HepG2 (cell line): Measurements from ENCODE around the gene ABCA3. TPM values are rescaled to one million over a fixed set of nuclear protein-coding genes. Genes with fewer than 3 reads are reported as not detected.
"Not testable (repeated sequence)": the region's sequence is repeated elsewhere in the genome, so short reads cannot be mapped to it uniquely, and the experiment has no call there.

Experiments used
- ATAC-seq: fragments of 200-7000 bp; cut with Tn5 transposase; 3 replicates; pipeline ENCODE4 v1.9.1; 2020; ENCODE audit warnings: mild to moderate bottlenecking, moderate library complexity
- BruUV-seq: library from RNA; stranded (reverse); fragments of 400-500 nt; replicated peaks from 2 replicates; lab custom pipeline; 2021; lab: Mats Ljungman, UMichigan
- CTCF ChIA-PET: fragments of 300-600 bp; formaldehyde crosslinking; extraction: SDS; loops from one replicate; lab custom pipeline; 2021; ENCODE audit warnings: low total read pairs, inconsistent platforms, low intra/inter-chr PET ratio; lab: Yijun Ruan, JAX
- POLR2A ChIA-PET: fragments of 350-600 bp; sonication (Branson Sonifier 250); formaldehyde crosslinking; loops from one replicate; lab custom pipeline; 2020; ENCODE audit warnings: antibody characterized with exemption, inconsistent platforms; lab: Yijun Ruan, JAX
- DNase-seq: peaks from one replicate; pipeline ENCODE4 v3.0.0-alpha.2; 2015; ENCODE audit warnings: low spot score
- FAIRE-seq: peaks from 3 replicates; lab custom pipeline; 2011; peaks lifted over from hg19 to GRCh38; lab: Jason Lieb, UNC
- H2AFZ ChIP-seq: one replicate; pipeline ENCODE4 v1.6.1; 2011; ENCODE audit warnings: low read length, inconsistent platforms
- H3K27ac ChIP-seq: fragments of 300-600 bp; 3 replicates; pipeline ENCODE4 v1.8.0; 2011; ENCODE audit warnings: mixed run types, mild to moderate bottlenecking, mixed read lengths, low read length, inconsistent platforms; ENCODE audit not compliant: insufficient read depth; ENCODE audit errors: extremely low read length
- H3K27me3 ChIP-seq, 2 experiments: fragments of 200-600 bp in 1 of 2; 2 replicates in 1 of 2; 3 replicates in 1 of 2; pipeline versions ENCODE4 v1.6.0 to v1.8.0; 2011; ENCODE audit warnings: low read length in 2 of 2, mild to moderate bottlenecking in 2 of 2, moderate library complexity in 2 of 2, inconsistent platforms in 1 of 2; ENCODE audit not compliant: insufficient read depth in 2 of 2, control insufficient read depth in 1 of 2
- H3K36me3 ChIP-seq, 2 experiments: fragments of 200-600 bp in 1 of 2; replicated peaks in 1 of 2; 2 replicates in 1 of 2; 3 replicates in 1 of 2; pipeline versions ENCODE4 v1.5.1 to v1.8.0; 2011; ENCODE audit warnings: low read length in 2 of 2, inconsistent platforms in 1 of 2; ENCODE audit not compliant: insufficient read depth in 2 of 2, control insufficient read depth in 1 of 2
- H3K4me1 ChIP-seq: 2 replicates; pipeline ENCODE4 v1.5.1; 2012; ENCODE audit warnings: low read length, inconsistent platforms; ENCODE audit not compliant: insufficient read depth
- H3K4me2 ChIP-seq: 2 replicates; pipeline ENCODE4 v1.6.0; 2011; ENCODE audit warnings: low read depth, low read length, inconsistent platforms
- H3K4me3 ChIP-seq, 3 experiments: fragments of 200-600 bp in 1 of 3; sonication (generic), shearing (Covaris generic) in 1 of 3; replicated peaks in 1 of 3; 2 replicates each; pipeline ENCODE4 v1.5.1; 2011 to 2016; ENCODE audit warnings: low read length in 3 of 3, inconsistent platforms in 2 of 3, low read depth in 2 of 3, mild to moderate bottlenecking in 2 of 3, control low read depth in 1 of 3, mixed read lengths in 1 of 3; ENCODE audit not compliant: insufficient read depth in 1 of 3
- H3K79me2 ChIP-seq: one replicate; pipeline ENCODE4 v1.6.1; 2011; ENCODE audit warnings: low read length, inconsistent platforms; ENCODE audit not compliant: insufficient read depth
- H3K9ac ChIP-seq: 2 replicates; pipeline ENCODE4 v1.6.0; 2011; ENCODE audit warnings: mild to moderate bottlenecking, low read depth, low read length, inconsistent platforms; ENCODE audit not compliant: insufficient read depth
- H3K9me3 ChIP-seq: 2 replicates; pipeline ENCODE4 v1.5.1; 2012; ENCODE audit warnings: mild to moderate bottlenecking, low read length
- H4K20me1 ChIP-seq: 2 replicates; pipeline ENCODE4 v1.6.0; 2011; ENCODE audit warnings: inconsistent platforms, mild to moderate bottlenecking, low read length, moderate library complexity; ENCODE audit not compliant: insufficient read depth
- FOXJ3 ChIP-seq: sonication (generic); formaldehyde crosslinking; IDR thresholded peaks from 2 replicates; pipeline ENCODE4 v1.4.0; 2020; ENCODE audit warnings: missing genetic modification reagents, mild to moderate bottlenecking, borderline replicate concordance
- THYN1 ChIP-seq: sonication (generic); formaldehyde crosslinking; IDR thresholded peaks from 2 replicates; pipeline ENCODE4 v1.8.1; 2023; ENCODE audit warnings: low read depth, mild to moderate bottlenecking, moderate library complexity, missing genetic modification reagents, borderline replicate concordance
- ZMAT3 ChIP-seq: sonication (generic); formaldehyde crosslinking; conservative IDR thresholded peaks from 2 replicates; pipeline ENCODE4 v1.7.0; 2021; ENCODE audit warnings: missing genetic modification reagents
- WGBS: methylation state at CpG from one replicate; pipeline ENCODE4 v1.1.6; 2017; ENCODE audit warnings: low lambda C conversion rate; 5-methylcytosine and 5-hydroxymethylcytosine counted together
- in situ Hi-C: cut with HindIII; loops from 2 replicates; pipeline ENCODE4 v1.10.0; 2017; ENCODE audit warnings: low pct_unique_long_range_greater_than_20kb; ENCODE audit not compliant: extremely low pct_ligation_motif_present
- intact Hi-C: fragments of 100-400 bp; cut with micrococcal nuclease; formaldehyde crosslinking; loops from one replicate; pipeline ENCODE4 v1.10.0; 2022; ENCODE audit not compliant: unreplicated experiment
- polyA plus RNA-seq, 8 experiments: library from polyadenylated mRNA; depleted of rRNA in 3 of 8; stranded (reverse) in 7 of 8; unstranded in 1 of 8; fragments of >200 nt; fragmentation: Illumina TruSeq in 4 of 8; extraction: Trizol in 4 of 8; gene quantifications; 2 replicates each; pipeline versions ENCODE4 v1.2.1 to v1.2.3, GENCODE V29; 2011 to 2016; ENCODE audit warnings: low read depth in 4 of 8, missing spikeins in 1 of 8, mixed read lengths in 1 of 8; ENCODE audit not compliant: insufficient read depth in 1 of 8
- total RNA-seq, 5 experiments: library from RNA; depleted of rRNA; stranded (reverse); fragments of >200 nt; fragmentation: Illumina TruSeq; extraction: Trizol; gene quantifications; 2 replicates each; pipeline ENCODE4 v1.2.3, GENCODE V29; 2016; ENCODE audit warnings: low read depth in 1 of 5

Gene ABCA3
- total and polyA plus RNA-seq, 2 of the 13 experiments (the other 11 are each of a cell fraction or from before 2014, with no cell fraction given) = 0.60 to 1.5 TPM

DNA sequence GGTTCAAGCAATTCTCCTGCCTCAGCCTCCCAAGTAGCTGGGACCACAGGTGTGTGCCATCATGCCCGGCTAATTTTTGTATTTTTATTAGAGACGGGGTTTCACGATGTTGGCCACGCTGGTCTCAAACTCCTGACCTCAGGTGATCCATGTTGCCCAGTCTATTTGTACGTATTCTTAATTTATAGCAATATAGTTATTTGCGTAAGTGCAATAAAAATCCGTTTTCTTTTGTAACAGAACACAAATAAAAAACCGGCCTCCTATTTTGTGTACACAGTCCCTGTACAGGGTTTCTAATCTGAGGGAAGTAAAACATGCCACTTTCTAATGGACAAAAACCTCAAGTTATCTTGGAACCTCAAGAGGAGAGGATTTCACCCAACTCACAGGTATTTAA, 80.3 kb downstream of the ABCA3 start:
- H3K27ac ChIP-seq = no peak overlapping the region
- no peak overlapping the region for H3K4me2 ChIP-seq
- H4K20me1 ChIP-seq = peaks cover 22% of the 10 kb centered on the region
- intact Hi-C loops = no loop called here
- BruUV-seq = no TSS peak
- CTCF ChIA-PET = no interaction called here
- no peak for TF ChIP-seq THYN1
- TF ChIP-seq FOXJ3 (CRISPR knock-in tag) = no peak
- no peak for TF ChIP-seq ZMAT3 (CRISPR knock-in tag)
- TF ChIP-seq, all 625 proteins: peak for 0
- no peak for FAIRE-seq
- ATAC-seq = no peak
- Histone ChIP-seq H3K4me3 (no peak overlapping the region), H3K79me2 (peaks cover 37% of the 10 kb centered on the region), H3K9me3 (no peaks in the 10 kb centered on the region), H3K27me3 (no peaks in the 10 kb centered on the region), H2AFZ (no peak overlapping the region), H3K36me3 (peaks cover 17 to 89% of the 10 kb centered on the region in 2 experiments), H3K9ac (no peak overlapping the region), H3K4me1 (peaks cover 8% of the 10 kb centered on the region)
- in situ Hi-C loops = no loop called here
- 97% methylated on average over 8 of the region's 8 CpGs for whole genome bisulfite sequencing
- POLR2A ChIA-PET = interaction anchor here (0.7 to 3.9 kb wide), 3 partner anchors 9 to 47 kb away, joined by 3 to 20 read pairs (median 3); partner anchors contain the start of gene ECI1
- no peak for DNase-seq

DNA sequence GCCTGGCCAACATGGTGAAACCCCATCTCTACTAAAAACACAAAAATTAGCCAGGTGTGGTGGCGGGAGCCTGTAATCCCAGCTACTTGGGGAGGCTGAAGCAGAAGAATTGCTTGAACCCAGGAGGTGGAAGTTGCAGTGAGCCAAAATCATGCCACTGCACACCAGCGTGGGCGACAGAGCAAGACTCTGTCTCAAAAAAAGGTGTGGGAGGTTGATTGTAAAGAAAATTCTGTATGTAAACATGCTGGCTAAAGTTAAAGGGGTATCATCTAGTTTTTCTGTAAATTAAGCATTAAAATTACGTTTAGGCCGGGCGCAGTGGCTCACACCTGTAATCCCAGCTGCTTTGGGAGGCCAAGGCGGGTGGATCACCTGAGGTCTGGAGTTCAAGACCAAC, 82.0 kb downstream of the ABCA3 start:
- H3K9ac ChIP-seq, CTCF ChIA-PET, H3K27me3 ChIP-seq, H4K20me1 ChIP-seq, H2AFZ ChIP-seq, H3K27ac ChIP-seq, BruUV-seq, DNase-seq, H3K9me3 ChIP-seq, POLR2A ChIA-PET, H3K4me1 ChIP-seq, FAIRE-seq, H3K4me2 ChIP-seq, in situ Hi-C loops, H3K4me3 ChIP-seq, ATAC-seq, intact Hi-C loops: not testable (repeated sequence)
- Histone ChIP-seq H3K36me3 (peaks cover 19 to 87% of the 10 kb centered on the region in 2 experiments), H3K79me2 (peaks cover 20% of the 10 kb centered on the region)
- WGBS = over 99% methylated on average over 7 of the region's 7 CpGs
